ENCODE measurements around the gene HAGH.

Gene HAGH

DNA sequence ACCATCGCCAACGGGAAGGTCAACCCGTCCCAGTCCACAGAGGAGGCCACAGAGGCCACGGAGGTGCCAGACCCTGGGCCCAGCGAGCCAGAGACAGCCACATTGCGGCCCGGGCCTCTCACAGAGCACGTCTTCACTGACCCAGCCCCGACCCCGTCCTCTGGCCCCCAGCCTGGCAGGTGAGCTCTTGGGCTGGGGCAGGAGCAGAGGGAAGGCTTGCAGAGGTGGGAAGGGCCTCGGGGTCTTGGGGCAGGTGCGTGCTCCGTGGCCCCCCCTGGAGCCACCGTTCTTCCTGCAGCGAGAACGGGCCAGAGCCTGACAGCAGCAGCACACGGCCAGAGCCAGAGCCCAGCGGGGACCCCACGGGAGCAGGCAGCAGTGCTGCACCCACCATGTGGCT, 60.4 kb downstream of the HAGH start:
- POLR2A ChIA-PET, result no interaction called here

DNA sequence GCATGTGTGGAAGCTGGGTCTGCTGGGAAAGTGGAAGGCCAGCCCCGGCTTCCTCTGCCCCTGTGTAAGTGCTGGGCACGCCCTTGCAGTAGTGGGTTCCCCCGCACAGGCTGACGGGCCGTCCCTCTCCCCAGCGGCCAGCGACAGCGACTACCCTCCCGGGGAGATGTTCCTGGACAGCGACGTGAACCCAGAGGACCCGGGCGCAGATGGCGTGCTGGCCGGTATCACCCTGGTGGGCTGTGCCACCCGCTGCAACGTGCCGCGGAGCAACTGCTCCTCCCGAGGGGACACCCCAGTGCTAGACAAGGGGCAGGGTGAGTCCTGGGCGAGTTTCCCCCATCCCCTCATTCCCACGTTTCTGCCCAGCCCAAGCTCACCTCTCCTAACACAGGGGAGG, 60.8 kb downstream of the HAGH start:
- no peak for DNase-seq (ENCODE audit: extremely low spot score)
- POLR2A ChIA-PET, result no interaction called here
- CTCF ChIA-PET, result interaction anchor here (1.1 to 1.6 kb wide), 3 partner anchors 8 to 42 kb away, joined by 3 to 9 read pairs (median 4); no protein-coding TSS in a partner anchor
- TF ChIP-seq, protein P1, sequence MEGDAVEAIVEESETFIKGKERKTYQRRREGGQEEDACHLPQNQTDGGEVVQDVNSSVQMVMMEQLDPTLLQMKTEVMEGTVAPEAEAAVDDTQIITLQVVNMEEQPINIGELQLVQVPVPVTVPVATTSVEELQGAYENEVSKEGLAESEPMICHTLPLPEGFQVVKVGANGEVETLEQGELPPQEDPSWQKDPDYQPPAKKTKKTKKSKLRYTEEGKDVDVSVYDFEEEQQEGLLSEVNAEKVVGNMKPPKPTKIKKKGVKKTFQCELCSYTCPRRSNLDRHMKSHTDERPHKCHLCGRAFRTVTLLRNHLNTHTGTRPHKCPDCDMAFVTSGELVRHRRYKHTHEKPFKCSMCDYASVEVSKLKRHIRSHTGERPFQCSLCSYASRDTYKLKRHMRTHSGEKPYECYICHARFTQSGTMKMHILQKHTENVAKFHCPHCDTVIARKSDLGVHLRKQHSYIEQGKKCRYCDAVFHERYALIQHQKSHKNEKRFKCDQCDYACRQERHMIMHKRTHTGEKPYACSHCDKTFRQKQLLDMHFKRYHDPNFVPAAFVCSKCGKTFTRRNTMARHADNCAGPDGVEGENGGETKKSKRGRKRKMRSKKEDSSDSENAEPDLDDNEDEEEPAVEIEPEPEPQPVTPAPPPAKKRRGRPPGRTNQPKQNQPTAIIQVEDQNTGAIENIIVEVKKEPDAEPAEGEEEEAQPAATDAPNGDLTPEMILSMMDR (IDR thresholded peaks at IDR 0.05; ENCODE audit: control extremely low read depth, extremely low read depth, low read depth, missing control alignments), result no peak

More for the DNA sequence above, 60.4 kb downstream of the HAGH start:
- DNase-seq (ENCODE audit: extremely low spot score), result no peak
- TF ChIP-seq, protein P1 (IDR thresholded peaks at IDR 0.05; ENCODE audit: control extremely low read depth, extremely low read depth, low read depth, missing control alignments), result no peak
- CTCF ChIA-PET, result interaction anchor here (1.1 to 1.7 kb wide), 2 partner anchors 16 to 43 kb away, joined by 3 to 5 read pairs; partner anchors contain the start of genes NUBP2 and SPSB3

DNA sequence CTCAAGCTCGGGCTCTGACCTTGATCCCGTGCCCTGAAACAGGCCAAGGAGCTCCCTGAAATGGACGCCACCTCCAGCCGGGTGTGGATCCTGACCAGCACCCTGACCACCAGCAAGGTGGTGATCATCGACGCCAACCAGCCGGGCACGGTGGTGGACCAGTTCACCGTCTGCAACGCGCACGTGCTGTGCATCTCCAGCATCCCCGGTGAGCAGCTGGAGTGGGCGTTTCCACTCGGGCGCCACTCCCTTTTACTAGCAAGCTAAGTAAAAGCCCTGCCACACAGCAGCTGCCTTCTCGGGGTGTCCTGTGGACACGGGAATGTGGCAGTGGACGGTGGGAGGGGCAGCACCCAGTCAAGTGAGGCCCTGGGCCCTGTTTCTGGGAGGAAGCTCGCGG, 61.7 kb downstream of the HAGH start:
- TF ChIP-seq, protein P1 (IDR thresholded peaks at IDR 0.05; ENCODE audit: control extremely low read depth, extremely low read depth, low read depth, missing control alignments), result no peak
- DNase-seq (ENCODE audit: extremely low spot score), result no peak
- POLR2A ChIA-PET, result interaction anchor here (0.6 kb wide), 1 partner anchor 382 kb away, joined by 4 read pairs; no protein-coding TSS in a partner anchor
- CTCF ChIA-PET, result interaction anchor here (0.9 to 1.6 kb wide), 4 partner anchors 9 to 402 kb away, joined by 3 to 9 read pairs (median 4); partner anchors contain the start of gene MAPK8IP3

DNA sequence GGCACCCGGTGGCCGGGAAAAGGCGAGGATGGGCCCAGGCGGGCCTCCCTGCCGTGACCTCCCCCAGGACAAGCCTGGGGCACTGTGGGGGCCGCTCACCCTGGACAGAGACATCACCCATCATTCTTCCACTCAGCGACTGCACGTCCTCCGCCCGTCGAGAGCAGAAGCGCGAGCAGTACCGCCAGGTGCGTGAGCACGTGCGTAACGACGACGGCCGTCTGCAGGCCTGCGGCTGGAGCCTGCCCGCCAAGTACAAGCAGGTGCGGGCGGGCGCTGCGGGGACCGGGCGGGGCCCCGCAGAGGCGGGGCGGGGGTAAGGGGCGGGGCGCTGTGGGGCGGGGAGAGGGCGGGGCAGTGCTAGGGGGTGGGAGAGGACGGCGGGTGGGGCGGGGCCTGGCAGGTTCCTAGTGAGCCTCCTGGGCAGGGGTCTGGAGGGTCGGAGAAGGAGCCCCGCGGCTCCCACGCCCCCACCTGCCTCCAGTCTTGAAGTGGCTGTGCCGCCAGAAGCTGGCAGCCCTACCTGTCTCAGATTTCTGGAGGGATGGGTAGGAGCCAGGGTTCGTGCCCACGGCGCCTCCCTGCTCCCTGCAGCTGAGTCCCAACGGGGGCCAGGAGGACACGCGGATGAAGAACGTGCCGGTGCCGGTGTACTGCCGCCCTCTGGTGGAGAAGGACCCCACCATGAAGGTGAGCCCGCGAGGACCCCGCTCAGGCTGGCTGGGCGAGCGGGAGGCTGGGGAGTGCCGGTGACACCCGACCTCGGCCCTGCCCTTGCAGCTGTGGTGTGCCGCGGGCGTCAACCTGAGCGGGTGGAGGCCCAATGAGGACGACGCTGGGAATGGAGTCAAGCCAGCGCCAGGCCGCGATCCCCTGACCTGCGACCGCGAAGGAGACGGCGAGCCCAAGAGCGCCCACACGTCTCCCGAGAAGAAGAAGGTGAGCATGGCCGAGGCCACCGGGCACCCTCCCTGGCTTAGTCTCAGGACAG, 62.8 kb downstream of the HAGH start:
- TF ChIP-seq, protein P1 (IDR thresholded peaks at IDR 0.05; ENCODE audit: control extremely low read depth, extremely low read depth, low read depth, missing control alignments), result no peak
- DNase-seq (ENCODE audit: extremely low spot score), result no peak
- ChIA-PET CTCF (interaction anchor here (1.4 to 1.6 kb wide), 2 partner anchors 10 to 401 kb away, joined by 3 to 9 read pairs; no protein-coding TSS in a partner anchor), POLR2A (no interaction called here)

DNA sequence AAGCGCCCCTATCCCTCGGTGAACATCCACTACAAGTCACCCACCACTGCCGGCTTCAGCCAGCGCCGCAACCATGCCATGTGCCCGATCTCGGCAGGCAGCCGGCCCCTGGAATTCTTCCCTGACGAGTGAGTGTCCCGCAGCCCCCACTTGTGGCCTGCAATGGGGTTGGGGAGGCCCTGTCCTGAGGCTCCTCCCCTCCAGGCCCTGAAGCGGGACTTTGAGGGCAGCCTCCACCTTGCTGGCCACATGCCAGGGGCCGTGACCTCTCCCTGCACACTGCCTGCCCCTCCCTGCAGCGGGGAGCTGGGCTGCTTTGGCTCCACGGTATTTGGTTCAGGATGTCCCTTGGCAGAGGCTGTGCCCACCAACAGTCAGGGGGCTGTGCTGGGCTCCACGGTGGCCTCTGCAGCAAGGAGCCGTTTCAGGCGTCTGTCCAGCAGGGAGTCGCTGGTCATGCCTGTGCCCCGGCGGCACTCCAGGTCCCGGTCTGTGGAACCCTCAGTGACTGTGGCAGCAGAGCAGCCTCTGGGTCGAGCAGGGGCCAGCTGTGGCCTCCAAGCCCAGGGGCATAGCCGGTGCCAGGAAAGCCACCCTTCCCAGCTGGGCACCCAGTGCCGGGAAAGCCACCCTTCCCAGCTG, 63.6 kb downstream of the HAGH start:
- ChIA-PET CTCF (no interaction called here), POLR2A (no interaction called here)
- no peak for DNase-seq (ENCODE audit: extremely low spot score)
- TF ChIP-seq, protein P1 (IDR thresholded peaks at IDR 0.05; ENCODE audit: control extremely low read depth, extremely low read depth, low read depth, missing control alignments), result no peak

DNA sequence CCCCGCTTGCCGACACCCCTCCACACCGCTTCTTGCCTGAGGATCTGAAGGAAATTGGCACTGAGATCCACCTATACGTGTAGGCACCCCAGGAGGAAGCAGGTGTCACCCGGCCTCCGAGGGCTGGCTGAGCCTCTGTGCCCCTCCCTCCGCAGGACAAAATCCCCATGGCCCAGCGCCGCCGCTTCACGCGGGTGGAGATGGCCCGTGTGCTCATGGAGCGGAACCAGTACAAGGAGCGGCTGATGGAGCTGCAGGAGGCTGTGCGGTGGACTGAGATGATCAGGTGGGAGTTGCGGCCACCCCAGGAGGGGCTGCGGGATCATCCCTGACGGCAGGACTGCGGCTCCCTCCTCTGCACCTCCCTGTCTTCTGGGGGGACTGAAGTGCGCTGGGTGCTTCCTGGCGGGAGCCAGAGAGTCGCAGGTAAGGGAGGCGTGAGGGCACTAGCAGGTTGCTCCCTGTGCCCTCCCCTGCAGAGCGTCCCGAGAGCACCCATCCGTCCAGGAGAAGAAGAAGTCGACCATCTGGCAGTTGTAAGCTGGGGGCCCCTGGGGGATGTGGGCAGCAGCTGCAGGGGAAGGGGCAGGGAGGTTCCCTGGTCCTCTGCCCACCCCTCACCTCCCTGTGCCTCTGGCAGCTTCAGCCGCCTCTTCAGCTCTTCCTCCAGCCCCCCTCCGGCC, 64.3 kb downstream of the HAGH start:
- ChIA-PET CTCF (no interaction called here), POLR2A (no interaction called here)
- TF ChIP-seq, protein P1 (IDR thresholded peaks at IDR 0.05; ENCODE audit: control extremely low read depth, extremely low read depth, low read depth, missing control alignments), result no peak
- DNase-seq (ENCODE audit: extremely low spot score), result no peak
